Measurements from ENCODE around the gene NOL3.

DNA sequence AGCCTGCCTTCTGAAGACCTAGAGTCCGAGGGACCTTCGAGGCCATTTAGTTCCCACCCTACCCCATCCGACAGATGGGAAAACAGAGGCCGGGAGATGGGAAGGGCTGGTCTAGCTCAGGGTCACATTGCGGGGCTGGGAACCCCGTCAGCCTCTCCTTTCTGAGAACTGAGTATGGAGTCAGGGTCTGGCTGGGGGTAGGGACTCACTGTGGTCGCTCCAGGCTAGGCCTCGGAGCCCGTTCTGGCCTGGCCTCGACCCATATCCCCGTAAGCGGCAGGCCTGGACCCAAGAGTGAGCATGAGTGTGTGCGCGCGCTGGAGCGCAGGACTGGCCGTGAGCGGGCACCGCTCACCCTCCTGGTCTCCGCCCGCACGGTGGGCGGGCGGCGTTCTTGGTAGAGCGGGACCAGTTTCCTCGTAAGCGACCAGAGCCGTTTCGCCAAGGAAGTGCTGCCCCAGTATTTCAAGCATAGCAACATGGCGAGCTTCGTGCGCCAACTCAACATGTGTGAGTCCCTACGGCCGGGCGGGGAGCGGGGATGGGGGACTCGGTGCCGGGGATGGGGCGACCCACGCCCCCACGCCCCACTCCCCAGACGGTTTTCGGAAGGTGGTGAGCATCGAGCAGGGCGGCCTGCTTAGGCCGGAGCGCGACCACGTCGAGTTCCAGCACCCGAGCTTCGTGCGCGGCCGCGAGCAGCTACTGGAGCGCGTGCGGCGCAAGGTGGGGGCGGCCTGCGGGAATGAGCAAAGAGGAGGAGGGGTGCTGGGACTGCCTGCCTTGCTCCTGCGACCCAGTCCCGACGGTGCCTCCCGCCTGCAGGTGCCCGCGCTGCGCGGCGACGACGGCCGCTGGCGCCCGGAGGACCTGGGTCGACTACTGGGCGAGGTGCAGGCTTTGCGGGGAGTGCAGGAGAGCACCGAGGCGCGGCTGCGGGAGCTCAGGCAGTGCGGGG lies 4.9 kb upstream of the NOL3 start:
- no peak for TF ChIP-seq POLR2A (IDR thresholded peaks at IDR 0.05)
- no peak for TF ChIP-seq POLR2AphosphoS5 (IDR thresholded peaks at IDR 0.05; ENCODE audit: insufficient read depth in 1 of 2, low read depth in 1 of 2)
- TF ChIP-seq, protein P1, sequence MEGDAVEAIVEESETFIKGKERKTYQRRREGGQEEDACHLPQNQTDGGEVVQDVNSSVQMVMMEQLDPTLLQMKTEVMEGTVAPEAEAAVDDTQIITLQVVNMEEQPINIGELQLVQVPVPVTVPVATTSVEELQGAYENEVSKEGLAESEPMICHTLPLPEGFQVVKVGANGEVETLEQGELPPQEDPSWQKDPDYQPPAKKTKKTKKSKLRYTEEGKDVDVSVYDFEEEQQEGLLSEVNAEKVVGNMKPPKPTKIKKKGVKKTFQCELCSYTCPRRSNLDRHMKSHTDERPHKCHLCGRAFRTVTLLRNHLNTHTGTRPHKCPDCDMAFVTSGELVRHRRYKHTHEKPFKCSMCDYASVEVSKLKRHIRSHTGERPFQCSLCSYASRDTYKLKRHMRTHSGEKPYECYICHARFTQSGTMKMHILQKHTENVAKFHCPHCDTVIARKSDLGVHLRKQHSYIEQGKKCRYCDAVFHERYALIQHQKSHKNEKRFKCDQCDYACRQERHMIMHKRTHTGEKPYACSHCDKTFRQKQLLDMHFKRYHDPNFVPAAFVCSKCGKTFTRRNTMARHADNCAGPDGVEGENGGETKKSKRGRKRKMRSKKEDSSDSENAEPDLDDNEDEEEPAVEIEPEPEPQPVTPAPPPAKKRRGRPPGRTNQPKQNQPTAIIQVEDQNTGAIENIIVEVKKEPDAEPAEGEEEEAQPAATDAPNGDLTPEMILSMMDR (IDR thresholded peaks at IDR 0.05): no peak
